Skeletal muscle satellite cell (primary cell): ENCODE measurements around the gene CASP8AP2. TPM values are rescaled to one million over a fixed set of nuclear protein-coding genes. Genes with fewer than 3 reads are reported as not detected.
"Not testable (repeated sequence)": the region's sequence is repeated elsewhere in the genome, so short reads cannot be mapped to it uniquely, and the experiment has no call there.

Experiments
- H3K27me3 ChIP-seq: 2 replicates; pipeline ENCODE4 v1.7.0; 2013; ENCODE audit warnings: low read length; ENCODE audit not compliant: control insufficient read depth, insufficient read depth
- H3K36me3 ChIP-seq: 2 replicates; pipeline ENCODE4 v1.7.0; 2013; ENCODE audit warnings: mild to moderate bottlenecking, control low read depth, low read length; ENCODE audit not compliant: insufficient read depth
- H3K4me1 ChIP-seq: 2 replicates; pipeline ENCODE4 v1.7.0; 2013; ENCODE audit warnings: low read length; ENCODE audit not compliant: control insufficient read depth, insufficient read depth
- H3K4me2 ChIP-seq: 2 replicates; pipeline ENCODE4 v1.7.0; 2013; ENCODE audit warnings: mild to moderate bottlenecking, low read length
- H3K4me3 ChIP-seq: 2 replicates; pipeline ENCODE4 v1.7.0; 2013; ENCODE audit warnings: low read length
- H3K9ac ChIP-seq: 2 replicates; pipeline ENCODE4 v1.7.0; 2013; ENCODE audit warnings: mild to moderate bottlenecking, low read depth, low read length, moderate library complexity
- H3K9me3 ChIP-seq: replicated peaks from 2 replicates; pipeline ENCODE4 v1.7.0; 2013; ENCODE audit warnings: mild to moderate bottlenecking, control low read depth, low read length
- small RNA-seq: library from RNA; depleted of rRNA; stranded (forward); fragments of <200 nt; gene quantifications from one replicate; pipeline ENCODE3, GENCODE V24; 2012

Gene CASP8AP2

DNA sequence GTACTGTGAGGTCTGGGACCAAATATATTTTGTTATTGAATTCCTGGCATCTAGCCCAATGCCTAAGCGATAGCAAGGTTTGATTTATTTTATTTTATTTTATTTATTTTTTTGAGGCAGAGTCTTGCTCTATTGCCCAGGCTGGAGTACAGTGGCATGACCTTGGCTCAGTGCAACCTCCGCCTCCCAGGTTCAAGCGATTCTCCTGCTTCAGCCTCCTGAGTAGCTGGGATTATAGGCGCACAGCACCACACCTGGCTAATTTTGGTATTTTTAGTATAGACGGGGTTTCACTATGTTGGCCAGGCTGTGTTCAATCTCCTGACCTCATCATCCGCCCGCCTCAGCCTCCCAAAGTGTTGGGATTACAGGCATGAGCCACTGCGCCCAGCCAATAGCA lies 62.9 kb downstream of the CASP8AP2 start:
- H3K27me3 ChIP-seq: peaks cover 10% of the 10 kb centered on the region
- H3K4me2 ChIP-seq, H3K9ac ChIP-seq, H3K36me3 ChIP-seq, H3K4me1 ChIP-seq, H3K4me3 ChIP-seq, H3K9me3 ChIP-seq: not testable (repeated sequence)

DNA sequence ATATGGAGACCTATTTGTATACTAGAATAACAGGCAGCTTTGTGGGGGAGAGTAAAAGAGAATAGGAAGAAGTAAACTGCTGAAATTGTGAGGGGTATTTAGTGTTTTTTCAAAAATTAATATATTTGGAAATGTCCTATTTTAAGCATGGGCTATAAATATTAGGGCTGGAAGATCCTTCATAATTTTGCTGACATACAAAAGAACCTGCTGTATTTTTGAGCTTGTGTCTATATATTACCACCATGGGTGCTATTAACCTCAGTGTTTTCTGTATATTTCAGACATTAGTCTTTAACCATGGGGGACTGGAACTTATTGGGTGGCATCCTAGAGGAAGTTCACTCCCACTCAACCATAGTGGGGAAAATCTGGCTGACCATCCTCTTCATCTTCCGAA lies 64.5 kb downstream of the CASP8AP2 start, which contains the start of gene GJA10:
Gene GJA10 (plus strand): TSS at position 301 of the 400 bp plus-strand sequence. CDS start 0 bp downstream, at position 301.
- Histone ChIP-seq H3K4me2 (no peak within 1 kb of the TSS), H3K4me1 (no peaks in the 10 kb centered on the region), H3K4me3 (no peak within 1 kb of the TSS), H3K9ac (no peak within 1 kb of the TSS), H3K27me3 (peaks cover 5% of the 10 kb centered on the region), H3K9me3 (no peaks in the 10 kb centered on the region), H3K36me3 (no peaks in the 10 kb centered on the region)

DNA sequence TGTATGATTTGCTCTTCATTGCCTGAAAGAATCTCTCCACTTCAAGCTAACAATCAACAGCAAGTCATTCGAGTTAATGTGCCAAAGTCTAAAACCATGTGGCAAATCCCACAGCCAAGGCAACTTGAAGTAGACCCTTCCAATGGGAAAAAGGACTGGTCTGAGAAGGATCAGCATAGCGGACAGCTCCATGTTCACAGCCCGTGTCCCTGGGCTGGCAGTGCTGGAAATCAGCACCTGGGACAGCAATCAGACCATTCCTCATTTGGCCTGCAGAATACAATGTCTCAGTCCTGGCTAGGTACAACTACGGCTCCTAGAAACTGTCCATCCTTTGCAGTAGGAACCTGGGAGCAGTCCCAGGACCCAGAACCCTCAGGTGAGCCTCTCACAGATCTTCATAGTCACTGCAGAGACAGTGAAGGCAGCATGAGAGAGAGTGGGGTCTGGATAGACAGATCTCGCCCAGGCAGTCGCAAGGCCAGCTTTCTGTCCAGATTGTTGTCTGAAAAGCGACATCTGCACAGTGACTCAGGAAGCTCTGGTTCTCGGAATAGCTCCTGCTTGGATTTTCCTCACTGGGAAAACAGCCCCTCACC lies 65.7 kb downstream of the CASP8AP2 start:
- Histone ChIP-seq H3K4me3 (no peak overlapping the region), H3K4me1 (no peaks in the 10 kb centered on the region), H3K36me3 (no peaks in the 10 kb centered on the region), H3K4me2 (no peak overlapping the region), H3K27me3 (peaks cover 3% of the 10 kb centered on the region), H3K9ac (no peak overlapping the region), H3K9me3 (no peaks in the 10 kb centered on the region)

DNA sequence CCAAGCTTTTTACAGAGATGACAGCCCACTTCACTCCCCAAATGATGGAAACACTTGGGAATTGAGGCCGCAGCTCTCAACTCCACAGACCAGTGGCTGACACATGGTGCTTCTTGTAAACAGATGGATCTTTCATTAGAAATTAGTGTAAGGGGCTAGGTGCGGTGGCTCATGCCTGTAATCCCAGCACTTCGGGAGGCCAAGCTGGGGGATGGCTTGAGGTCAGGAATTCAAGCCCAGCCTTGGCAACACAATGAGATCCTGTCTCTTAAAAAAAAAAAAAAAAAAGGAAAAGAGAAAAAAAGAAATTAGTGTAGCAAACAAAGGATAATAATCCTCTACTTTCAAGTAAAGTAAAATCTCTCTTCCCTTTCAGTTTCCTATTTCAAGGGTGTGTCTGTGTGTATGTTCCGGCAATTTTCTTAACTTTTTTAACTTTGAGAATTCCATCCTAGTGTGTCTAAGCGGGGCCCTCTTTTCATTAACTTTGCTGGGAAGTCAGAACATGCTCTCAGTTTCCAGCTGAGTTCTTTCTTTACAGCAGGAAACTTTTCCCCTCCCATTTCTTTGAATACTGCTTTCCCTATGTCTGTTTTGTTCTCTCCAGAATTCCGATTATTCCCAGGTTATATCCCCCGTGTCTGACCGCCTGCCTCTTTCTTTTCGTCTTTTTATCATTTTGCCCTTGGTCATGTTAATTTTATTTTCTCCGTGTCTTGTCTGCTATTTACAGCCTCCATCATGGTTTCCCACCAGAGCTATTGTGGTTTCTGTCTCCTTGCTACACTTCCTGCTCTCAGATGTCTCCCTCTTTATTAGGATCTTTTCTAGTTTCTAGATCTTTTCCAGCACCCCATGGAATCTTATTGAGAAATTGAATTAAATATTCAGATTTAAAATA lies 80.6 kb downstream of the CASP8AP2 start:
- H3K36me3 ChIP-seq, H3K4me2 ChIP-seq, H3K9me3 ChIP-seq, H3K27me3 ChIP-seq, H3K9ac ChIP-seq, H3K4me3 ChIP-seq, H3K4me1 ChIP-seq: not testable (repeated sequence)

DNA sequence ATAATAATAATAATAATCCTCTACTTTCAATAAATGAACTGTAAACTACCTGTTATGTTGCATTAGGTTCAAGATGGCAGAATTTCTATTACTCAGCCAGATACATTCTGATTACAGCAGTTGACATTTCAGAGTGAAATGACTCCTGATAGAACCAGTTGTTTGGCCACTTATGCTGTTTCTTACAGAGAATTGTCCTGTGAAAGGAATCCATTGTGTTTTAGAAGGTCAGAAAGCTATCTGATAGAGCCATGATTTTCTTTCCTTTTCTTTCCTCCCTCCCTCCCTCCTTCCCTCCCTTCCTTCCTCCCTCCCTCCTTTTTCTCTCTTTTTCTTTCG lies 81.2 kb downstream of the CASP8AP2 start:
- H3K27me3 ChIP-seq: peaks cover 10% of the 10 kb centered on the region
- no peak overlapping the region for H3K4me2 ChIP-seq
- no peaks in the 10 kb centered on the region for H3K4me1 ChIP-seq
- H3K36me3 ChIP-seq: no peaks in the 10 kb centered on the region
- H3K4me3 ChIP-seq: no peak overlapping the region
- no peaks in the 10 kb centered on the region for H3K9me3 ChIP-seq
- H3K9ac ChIP-seq: no peak overlapping the region

DNA sequence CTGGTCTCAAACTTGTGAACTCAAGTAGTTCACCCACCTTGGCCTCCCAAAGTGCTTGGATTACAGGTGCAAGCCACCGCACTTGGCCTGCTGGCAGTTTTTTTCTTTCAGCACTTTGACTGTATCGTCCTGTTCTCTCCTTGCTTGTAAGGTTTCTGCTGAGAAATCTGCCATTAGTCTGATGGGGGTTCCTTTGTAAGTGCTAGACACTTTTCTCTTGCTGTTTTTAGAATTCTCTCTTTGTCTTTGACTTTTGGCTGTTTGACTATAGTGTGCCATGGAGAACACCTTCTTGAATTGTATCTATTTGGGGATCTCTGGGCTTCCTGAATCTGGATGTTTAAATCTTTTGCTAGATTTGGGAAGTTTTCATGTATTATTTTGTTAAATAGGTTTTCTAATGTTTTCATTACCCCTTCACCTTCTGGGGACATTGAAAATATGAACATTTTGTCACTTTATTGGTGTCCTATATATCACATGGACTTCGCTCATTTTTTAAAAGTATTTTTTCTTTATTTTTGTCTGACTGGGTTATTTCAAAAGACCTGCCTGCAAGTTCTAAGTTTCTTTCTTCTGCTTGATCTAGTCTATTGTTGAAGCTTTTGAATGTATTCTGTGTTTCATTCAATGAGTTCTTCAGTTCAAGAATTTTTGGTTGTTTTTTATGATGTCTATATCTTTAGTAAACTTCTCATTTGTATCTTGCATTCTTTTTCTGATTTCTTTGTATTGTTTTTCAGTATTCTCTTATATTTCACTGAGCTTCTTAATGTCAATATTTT lies 86.6 kb downstream of the CASP8AP2 start:
- H3K4me2 ChIP-seq: no peak overlapping the region
- no peaks in the 10 kb centered on the region for H3K9me3 ChIP-seq
- H3K9ac ChIP-seq: no peak overlapping the region
- H3K4me3 ChIP-seq: no peak overlapping the region
- H3K27me3 ChIP-seq: peaks cover 8% of the 10 kb centered on the region
- no peaks in the 10 kb centered on the region for H3K36me3 ChIP-seq
- H3K4me1 ChIP-seq: no peaks in the 10 kb centered on the region

DNA sequence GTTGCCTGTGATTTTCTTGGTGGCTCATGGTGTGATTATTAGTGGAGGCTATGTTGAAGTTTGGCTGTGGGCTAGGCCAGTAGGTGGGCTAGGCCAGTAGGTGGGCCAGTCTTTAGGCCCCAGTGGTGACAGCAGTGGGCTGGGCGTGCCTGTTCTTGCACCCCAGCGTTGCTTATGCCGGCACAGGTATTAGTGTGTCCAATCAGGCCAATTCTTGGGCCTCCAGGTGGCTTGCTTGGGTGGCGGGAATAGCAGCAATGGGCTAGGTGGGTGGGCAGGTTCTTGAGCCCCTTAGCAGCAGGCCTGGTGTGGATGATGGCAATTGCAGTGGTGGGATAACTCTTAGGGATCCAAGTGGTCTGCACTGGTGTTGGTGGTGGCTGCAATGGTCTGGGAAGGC lies 87.5 kb downstream of the CASP8AP2 start:
- Histone ChIP-seq H3K4me2 (no peak overlapping the region), H3K36me3 (no peaks in the 10 kb centered on the region), H3K4me3 (no peak overlapping the region), H3K4me1 (no peaks in the 10 kb centered on the region), H3K9me3 (no peaks in the 10 kb centered on the region), H3K9ac (no peak overlapping the region), H3K27me3 (peaks cover 7% of the 10 kb centered on the region)

DNA sequence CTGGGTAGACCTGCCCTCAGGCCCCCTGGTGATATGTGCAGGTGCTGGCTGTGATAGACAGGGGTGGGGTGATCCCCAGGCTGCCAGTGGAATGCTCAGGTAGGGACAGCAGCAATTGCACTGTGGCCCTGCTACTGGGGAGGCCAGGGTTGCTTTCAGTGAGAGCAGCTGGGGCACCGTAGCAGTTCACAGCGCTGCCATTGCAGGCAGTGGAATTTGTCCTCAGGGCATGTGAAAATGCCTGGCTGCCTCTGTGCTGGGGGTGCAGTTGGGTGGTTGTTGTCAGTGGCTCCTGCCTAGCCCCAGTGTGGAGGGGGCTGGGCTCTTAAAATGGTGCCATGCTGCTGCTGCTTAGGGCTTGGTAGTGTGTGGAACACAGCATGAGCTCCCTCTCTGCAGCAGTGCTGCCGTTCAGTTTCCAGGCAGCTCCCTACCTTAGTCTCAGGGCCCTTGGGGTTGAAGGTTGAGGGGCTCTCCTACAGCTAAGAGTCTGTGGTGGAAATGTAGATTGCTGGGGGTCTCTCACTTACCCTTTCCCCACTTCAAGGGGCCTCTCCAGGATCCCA lies 88.2 kb downstream of the CASP8AP2 start:
- peaks cover 3% of the 10 kb centered on the region for H3K27me3 ChIP-seq
- H3K9me3 ChIP-seq: no peaks in the 10 kb centered on the region
- H3K4me3 ChIP-seq: no peak overlapping the region
- no peak overlapping the region for H3K9ac ChIP-seq
- no peaks in the 10 kb centered on the region for H3K4me1 ChIP-seq
- H3K36me3 ChIP-seq: no peaks in the 10 kb centered on the region
- no peak overlapping the region for H3K4me2 ChIP-seq

Small RNAs within 50 kb of the gene (small RNA-seq; reads per million reads assigned to genes)
- not detected for gene DNAJC19P6
- gene RF00019: not detected
